Osteocyte (in vitro differentiated cells): ENCODE results near the gene IFIT3. TPM values are rescaled to one million over a fixed set of nuclear protein-coding genes. Genes with fewer than 3 reads are reported as not detected.
"Not testable (repeated sequence)": the region's sequence is repeated elsewhere in the genome, so short reads cannot be mapped to it uniquely, and the experiment has no call there.

Experiments
- DNase-seq: peaks from one replicate; pipeline ENCODE4 v3.0.0; 2021; ENCODE audit warnings: mixed read lengths; ENCODE audit not compliant: unreplicated experiment; ENCODE audit errors: extremely low spot score
- H3K27ac Mint-ChIP-seq: one replicate; pipeline ENCODE4 v1.8.0; 2021; ENCODE audit warnings: mild to moderate bottlenecking, mixed read lengths; ENCODE audit not compliant: unreplicated experiment
- H3K27me3 Mint-ChIP-seq: one replicate; pipeline ENCODE4 v1.8.0; 2021; ENCODE audit warnings: mixed read lengths; ENCODE audit not compliant: unreplicated experiment
- H3K36me3 Mint-ChIP-seq: one replicate; pipeline ENCODE4 v1.8.0; 2021; ENCODE audit warnings: mixed read lengths; ENCODE audit not compliant: unreplicated experiment
- H3K4me1 Mint-ChIP-seq: one replicate; pipeline ENCODE4 v1.8.0; 2021; ENCODE audit warnings: mixed read lengths; ENCODE audit not compliant: unreplicated experiment
- H3K4me3 Mint-ChIP-seq: one replicate; pipeline ENCODE4 v1.8.0; 2021; ENCODE audit warnings: mild to moderate bottlenecking, moderate library complexity, mixed read lengths; ENCODE audit not compliant: unreplicated experiment
- H3K9me3 Mint-ChIP-seq: one replicate; pipeline ENCODE4 v1.8.0; 2021; ENCODE audit warnings: mixed read lengths; ENCODE audit not compliant: unreplicated experiment
- CTCF ChIP-seq: fragments of 200-600 bp; sonication (generic); IDR thresholded peaks from 2 replicates; pipeline ENCODE4 v1.5.0; 2021; ENCODE audit warnings: antibody characterized with exemption, mild to moderate bottlenecking, moderate library complexity
- total RNA-seq: library from RNA; stranded (reverse); gene quantifications from 2 replicates; pipeline ENCODE4 v1.2.1, GENCODE V29; 2021

IFIT3 gene
- total RNA-seq, 1 donor from 2014 or later: 19.9 TPM

- no peaks in the 10 kb centered on the region for H3K4me1 Mint-ChIP-seq
- peaks cover 7% of the 10 kb centered on the region for H3K9me3 Mint-ChIP-seq
- TF ChIP-seq CTCF: no peak
- H3K27me3 Mint-ChIP-seq: no peaks in the 10 kb centered on the region
- no peak overlapping the region for H3K27ac Mint-ChIP-seq
- DNase-seq: no peak
- peaks cover 9% of the 10 kb centered on the region for H3K36me3 Mint-ChIP-seq
- H3K4me3 Mint-ChIP-seq: no peak overlapping the region
These were observed 14.8 kb upstream of the IFIT3 start for GRCh38 chr10:89312973-89313372.

GRCh38 chr10:89314676-89315075, 13.1 kb upstream of the IFIT3 start:
- H3K36me3 Mint-ChIP-seq: peaks cover 2% of the 10 kb centered on the region
- H3K27me3 Mint-ChIP-seq: no peaks in the 10 kb centered on the region
- TF ChIP-seq CTCF: no peak
- no peak for DNase-seq
- H3K27ac Mint-ChIP-seq: no peak overlapping the region
- no peak overlapping the region for H3K4me3 Mint-ChIP-seq
- H3K9me3 Mint-ChIP-seq: peaks cover 11% of the 10 kb centered on the region
- H3K4me1 Mint-ChIP-seq: no peaks in the 10 kb centered on the region

GRCh38 chr10:89318047-89318446, 9.8 kb upstream of the IFIT3 start:
- not testable (repeated sequence) for H3K4me1 Mint-ChIP-seq, H3K27ac Mint-ChIP-seq, DNase-seq, H3K36me3 Mint-ChIP-seq, H3K4me3 Mint-ChIP-seq, H3K27me3 Mint-ChIP-seq
- peaks cover 11% of the 10 kb centered on the region for H3K9me3 Mint-ChIP-seq

GRCh38 chr10:89325081-89325480, 2.7 kb upstream of the IFIT3 start:
- not testable (repeated sequence) for H3K4me3 Mint-ChIP-seq, H3K36me3 Mint-ChIP-seq, H3K27ac Mint-ChIP-seq, H3K9me3 Mint-ChIP-seq, DNase-seq, H3K27me3 Mint-ChIP-seq
- peaks cover 37% of the 10 kb centered on the region for H3K4me1 Mint-ChIP-seq

- not testable (repeated sequence) for H3K9me3 Mint-ChIP-seq, H3K36me3 Mint-ChIP-seq, DNase-seq, H3K27me3 Mint-ChIP-seq
- Mint-ChIP-seq H3K4me1 (peaks cover 44% of the 10 kb centered on the region), H3K27ac (peak overlapping the region; percentile 75), H3K4me3 (peak overlapping the region; percentile 29)
These were observed 1.9 kb upstream of the IFIT3 start for GRCh38 chr10:89325856-89326255.

- DNase-seq: no peak
- Mint-ChIP-seq H3K27ac (peak overlapping the region; percentile 99), H3K27me3 (no peaks in the 10 kb centered on the region), H3K36me3 (peaks cover 2% of the 10 kb centered on the region), H3K4me1 (peaks cover 72% of the 10 kb centered on the region), H3K9me3 (peaks cover 3% of the 10 kb centered on the region), H3K4me3 (peak overlapping the region; percentile 86)
- TF ChIP-seq CTCF: no peak
These were observed 1.4 kb downstream of the IFIT3 start for GRCh38 chr10:89329151-89329550.

GRCh38 chr10:89330014-89330413, 2.2 kb downstream of the IFIT3 start:
- DNase-seq, H3K27me3 Mint-ChIP-seq, H3K27ac Mint-ChIP-seq, H3K36me3 Mint-ChIP-seq, H3K9me3 Mint-ChIP-seq: not testable (repeated sequence)
- Mint-ChIP-seq H3K4me3 (peak overlapping the region; percentile 23), H3K4me1 (peaks cover 72% of the 10 kb centered on the region)
